ENCODE data around the gene KRT10. TPM values are rescaled to one million over a fixed set of nuclear protein-coding genes. Genes with fewer than 3 reads are reported as not detected.

KRT10 gene
- total RNA-seq, 1 experiment from 2014 or later = 62.3 TPM

- ChIA-PET CTCF (interaction anchor here (1.2 to 2.2 kb wide), 2 partner anchors 9 to 157 kb away, joined by 3 to 5 read pairs; no protein-coding TSS in a partner anchor), POLR2A (no interaction called here), RAD21 (ENCODE audit: low non-redundant PET in 1 of 2, low total read pairs in 2 of 2, uncharacterized antibody in 2 of 2, unreplicated experiment in 2 of 2) (no interaction called here)
- DNase-seq (ENCODE audit: low read depth, low spot score) (no peak), ATAC-seq (no peak)
- Histone ChIP-seq H3K9me2 (ENCODE audit: insufficient read depth) (no peaks in the 10 kb centered on the region), H3K79me2 (ENCODE audit: insufficient read depth, low read length) (no peaks in the 10 kb centered on the region), H3K4me1 (ENCODE audit: control insufficient read depth in 1 of 2, insufficient read depth in 2 of 2, low read length in 2 of 2) (no peaks in the 10 kb centered on the region), H3K4me2 (ENCODE audit: low read length) (no peak within 1 kb of the TSS), H3K27me3 (ENCODE audit: insufficient read depth, low read length) (no peaks in the 10 kb centered on the region), H3K4me3 (replicated peaks in 1 of 2; ENCODE audit: low read depth in 1 of 2, low read length in 2 of 2) (no peak within 1 kb of the TSS), H4K20me1 (ENCODE audit: insufficient read depth) (no peaks in the 10 kb centered on the region), H3K9me3 (ENCODE audit: control insufficient read depth in 1 of 2, insufficient read depth in 1 of 2, low read depth in 1 of 2, low read length in 2 of 2) (no peaks in the 10 kb centered on the region), H3K36me3 (ENCODE audit: control insufficient read depth in 1 of 2, insufficient read depth in 2 of 2, low read length in 2 of 2) (no peaks in the 10 kb centered on the region), H3K9ac (ENCODE audit: low read length) (no peak within 1 kb of the TSS), H2AFZ (ENCODE audit: low read depth, low read length, poor library complexity, severe bottlenecking) (no peak within 1 kb of the TSS), H3K27ac (ENCODE audit: low read depth, low read length) (no peak within 1 kb of the TSS)
- no TSS peak for BruUV-seq (replicated peaks)
- TF ChIP-seq ZFX (IDR thresholded peaks at IDR 0.05) (no peak), JUND (IDR thresholded peaks at IDR 0.05) (no peak), CEBPB (IDR thresholded peaks at IDR 0.05; ENCODE audit: low read depth) (no peak), SRF (IDR thresholded peaks at IDR 0.05; ENCODE audit: low read depth) (no peak), EZH2 (IDR thresholded peaks at IDR 0.05) (no peak), SIN3A (IDR thresholded peaks at IDR 0.05; ENCODE audit: low read depth) (no peak), ELF1 (IDR thresholded peaks at IDR 0.05; ENCODE audit: borderline replicate concordance, low read depth) (no peak), EGR1 (IDR thresholded peaks at IDR 0.05; ENCODE audit: low read depth) (no peak), YY1 (IDR thresholded peaks at IDR 0.05; ENCODE audit: extremely low read depth, insufficient replicate concordance, low read depth, low read length) (no peak)
- intact Hi-C loops (cut with micrococcal nuclease) = no loop called here
Observed at GRCh38 chr17:40782450-40782849, 40.0 kb downstream of the KRT10 start, which contains the start of gene KRT27. TSS of gene KRT27 (minus strand) at chr17:40782550. CDS start at chr17:40782493, 57 bp downstream.

- CTCF ChIA-PET = no interaction called here
- DNase-seq (ENCODE audit: low read depth, low spot score) = no peak
- Histone ChIP-seq H3K27ac (ENCODE audit: low read depth, low read length) (no peak overlapping the region), H3K4me3 (replicated peaks in 1 of 2; ENCODE audit: low read depth in 1 of 2, low read length in 2 of 2) (no peak overlapping the region), H3K9me2 (ENCODE audit: insufficient read depth) (no peaks in the 10 kb centered on the region), H3K4me2 (ENCODE audit: low read length) (no peak overlapping the region), H3K27me3 (ENCODE audit: insufficient read depth, low read length) (no peaks in the 10 kb centered on the region), H3K4me1 (ENCODE audit: control insufficient read depth in 1 of 2, insufficient read depth in 2 of 2, low read length in 2 of 2) (no peaks in the 10 kb centered on the region), H4K20me1 (ENCODE audit: insufficient read depth) (no peaks in the 10 kb centered on the region), H3K9me3 (ENCODE audit: control insufficient read depth in 1 of 2, insufficient read depth in 1 of 2, low read depth in 1 of 2, low read length in 2 of 2) (no peaks in the 10 kb centered on the region), H3K79me2 (ENCODE audit: insufficient read depth, low read length) (no peaks in the 10 kb centered on the region), H2AFZ (ENCODE audit: low read depth, low read length, poor library complexity, severe bottlenecking) (no peak overlapping the region), H3K9ac (ENCODE audit: low read length) (no peak overlapping the region), H3K36me3 (ENCODE audit: control insufficient read depth in 1 of 2, insufficient read depth in 2 of 2, low read length in 2 of 2) (no peaks in the 10 kb centered on the region)
- TF ChIP-seq CTCF (IDR thresholded peaks at IDR 0.05 in 2 of 3, conservative IDR thresholded peaks at IDR 0.05 in 1 of 3; ENCODE audit: borderline replicate concordance in 1 of 3, insufficient read depth in 1 of 3, low read depth in 2 of 3, low read length in 2 of 3) (no peak), REST (IDR thresholded peaks at IDR 0.05; ENCODE audit: low read depth) (no peak)
- no peak for ATAC-seq
- BruUV-seq (replicated peaks) = no TSS peak
- POLR2A ChIA-PET = no interaction called here
- intact Hi-C loops (cut with micrococcal nuclease) = no loop called here
- RAD21 ChIA-PET (ENCODE audit: low non-redundant PET in 1 of 2, low total read pairs in 2 of 2, uncharacterized antibody in 2 of 2, unreplicated experiment in 2 of 2) = no interaction called here
Observed at GRCh38 chr17:40779181-40779909, 43.1 kb downstream of the KRT10 start.
